Cardiac muscle cell (in vitro differentiated cells and primary cell): ENCODE data around the gene TXNRD2. TPM values are rescaled to one million over a fixed set of nuclear protein-coding genes. Genes with fewer than 3 reads are reported as not detected.

ENCODE experiments used
- DNase-seq, 2 donors: peaks; one replicate each; pipeline versions ENCODE4 v3.0.0 to v3.0.0-alpha.2; 2010 to 2017; ENCODE audit warnings: low read depth in 1 of 2, low spot score in 1 of 2
- H3K27ac ChIP-seq: fragments of 200-600 bp; sonication (generic); 2 replicates; pipeline ENCODE4 v1.5.1; 2016
- H3K27me3 ChIP-seq: fragments of 200-600 bp; sonication (generic); 2 replicates; pipeline ENCODE4 v1.6.0; 2016; ENCODE audit warnings: control low read depth
- H3K36me3 ChIP-seq: fragments of 200-600 bp; sonication (generic); 2 replicates; pipeline ENCODE4 v1.5.1; 2016; ENCODE audit warnings: control low read depth
- H3K4me1 ChIP-seq: fragments of 200-600 bp; sonication (generic); 2 replicates; pipeline ENCODE4 v1.8.1; 2017; ENCODE audit warnings: low read depth, mild to moderate bottlenecking, mixed run types
- H3K4me3 ChIP-seq: fragments of 200-600 bp; sonication (generic); 2 replicates; pipeline ENCODE4 v1.5.1; 2016; ENCODE audit warnings: mild to moderate bottlenecking
- H3K9me3 ChIP-seq: fragments of 200-600 bp; sonication (generic); 2 replicates; pipeline ENCODE4 v1.5.1; 2017; ENCODE audit warnings: low read depth, mild to moderate bottlenecking, control low read depth
- CTCF ChIP-seq: IDR thresholded peaks from 2 replicates; pipeline ENCODE4 v1.5.1; 2012; ENCODE audit warnings: low read depth, mild to moderate bottlenecking, low read length
- polyA plus RNA-seq: library from polyadenylated mRNA; unstranded; fragments of >200 nt; fragmentation: Nextera tagmentation; extraction: Ambion mirVana; gene quantifications from 2 replicates; pipeline ENCODE4 v1.2.1, GENCODE V29; 2016
- total RNA-seq: library from RNA; depleted of rRNA; stranded (reverse); fragments of >200 nt; gene quantifications from 2 replicates; pipeline ENCODE4 v1.2.3, GENCODE V29; 2016

Gene TXNRD2
- total and polyA plus RNA-seq, 2 experiments from 2014 or later: 15.6 to 21.2 TPM

GRCh38 chr22:19870153-19871022 is 71.2 kb downstream of the TXNRD2 start:
- Histone ChIP-seq H3K36me3 (no peaks in the 10 kb centered on the region), H3K27ac (no peak overlapping the region), H3K9me3 (no peaks in the 10 kb centered on the region), H3K4me1 (peaks cover 15% of the 10 kb centered on the region), H3K27me3 (no peaks in the 10 kb centered on the region), H3K4me3 (no peak overlapping the region)
- no peak for TF ChIP-seq CTCF
- no peak for DNase-seq

- H3K4me3 ChIP-seq: no peak overlapping the region
- TF ChIP-seq CTCF: no peak
- H3K27me3 ChIP-seq: no peaks in the 10 kb centered on the region
- peaks cover 7% of the 10 kb centered on the region for H3K4me1 ChIP-seq
- no peak overlapping the region for H3K27ac ChIP-seq
- H3K9me3 ChIP-seq: no peaks in the 10 kb centered on the region
- DNase-seq: no peak
- no peaks in the 10 kb centered on the region for H3K36me3 ChIP-seq
These were observed 72.0 kb downstream of the TXNRD2 start for GRCh38 chr22:19869497-19870152.

GRCh38 chr22:19868773-19869471 is 72.7 kb downstream of the TXNRD2 start:
- H3K4me1 ChIP-seq: peaks cover under 1% of the 10 kb centered on the region
- H3K4me3 ChIP-seq: no peak overlapping the region
- TF ChIP-seq CTCF: no peak
- H3K36me3 ChIP-seq: no peaks in the 10 kb centered on the region
- no peaks in the 10 kb centered on the region for H3K27me3 ChIP-seq
- H3K9me3 ChIP-seq: no peaks in the 10 kb centered on the region
- no peak overlapping the region for H3K27ac ChIP-seq
- no peak for DNase-seq

- no peaks in the 10 kb centered on the region for H3K36me3 ChIP-seq
- no peak overlapping the region for H3K27ac ChIP-seq
- H3K27me3 ChIP-seq: no peaks in the 10 kb centered on the region
- no peak for TF ChIP-seq CTCF
- H3K9me3 ChIP-seq: no peaks in the 10 kb centered on the region
- no peaks in the 10 kb centered on the region for H3K4me1 ChIP-seq
- H3K4me3 ChIP-seq: no peak overlapping the region
- no peak for DNase-seq
These were observed 73.3 kb downstream of the TXNRD2 start for GRCh38 chr22:19868333-19868732.

GRCh38 chr22:19867617-19868016 is 74.0 kb downstream of the TXNRD2 start:
- Histone ChIP-seq H3K4me3 (no peak overlapping the region), H3K27ac (no peak overlapping the region), H3K9me3 (no peaks in the 10 kb centered on the region), H3K36me3 (no peaks in the 10 kb centered on the region), H3K27me3 (no peaks in the 10 kb centered on the region), H3K4me1 (no peaks in the 10 kb centered on the region)
- DNase-seq: no peak
- no peak for TF ChIP-seq CTCF
